Retina (tissue), 1 donor: ENCODE results near the gene VPS35L.
A peak's percentile ranks its signal among the peaks of the same experiment; 100 is the strongest.
"Not testable (repeated sequence)": the region's sequence is repeated elsewhere in the genome, so short reads cannot be mapped to it uniquely, and the experiment has no call there.

Experiments used
- DNase-seq: peaks from one replicate; pipeline ENCODE4 v3.0.0-alpha.2; 2016

VPS35L gene

DNA sequence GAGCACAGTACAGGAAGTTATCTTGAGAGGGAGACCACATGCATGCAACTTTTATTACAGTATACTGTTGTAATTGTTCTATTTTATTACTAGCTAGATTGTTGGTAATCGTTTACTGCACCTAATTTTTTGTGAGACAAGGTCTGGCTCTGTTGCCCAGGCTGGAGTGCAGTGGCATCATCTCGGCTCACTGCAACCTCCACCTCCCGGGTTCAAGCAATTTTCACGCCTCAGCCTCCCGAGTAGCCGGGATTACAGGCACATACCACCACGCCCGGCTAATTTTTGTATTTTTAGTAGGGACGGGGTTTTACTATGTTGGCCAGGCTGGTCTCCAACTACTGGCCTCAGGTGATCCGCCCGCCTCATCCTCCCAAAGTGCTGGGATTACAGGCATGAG is 161.2 kb downstream of the VPS35L start:
- not testable (repeated sequence) for DNase-seq

GRCh38 chr16:19717314-19717713 is 161.8 kb downstream of the VPS35L start:
- no peak for DNase-seq

DNA sequence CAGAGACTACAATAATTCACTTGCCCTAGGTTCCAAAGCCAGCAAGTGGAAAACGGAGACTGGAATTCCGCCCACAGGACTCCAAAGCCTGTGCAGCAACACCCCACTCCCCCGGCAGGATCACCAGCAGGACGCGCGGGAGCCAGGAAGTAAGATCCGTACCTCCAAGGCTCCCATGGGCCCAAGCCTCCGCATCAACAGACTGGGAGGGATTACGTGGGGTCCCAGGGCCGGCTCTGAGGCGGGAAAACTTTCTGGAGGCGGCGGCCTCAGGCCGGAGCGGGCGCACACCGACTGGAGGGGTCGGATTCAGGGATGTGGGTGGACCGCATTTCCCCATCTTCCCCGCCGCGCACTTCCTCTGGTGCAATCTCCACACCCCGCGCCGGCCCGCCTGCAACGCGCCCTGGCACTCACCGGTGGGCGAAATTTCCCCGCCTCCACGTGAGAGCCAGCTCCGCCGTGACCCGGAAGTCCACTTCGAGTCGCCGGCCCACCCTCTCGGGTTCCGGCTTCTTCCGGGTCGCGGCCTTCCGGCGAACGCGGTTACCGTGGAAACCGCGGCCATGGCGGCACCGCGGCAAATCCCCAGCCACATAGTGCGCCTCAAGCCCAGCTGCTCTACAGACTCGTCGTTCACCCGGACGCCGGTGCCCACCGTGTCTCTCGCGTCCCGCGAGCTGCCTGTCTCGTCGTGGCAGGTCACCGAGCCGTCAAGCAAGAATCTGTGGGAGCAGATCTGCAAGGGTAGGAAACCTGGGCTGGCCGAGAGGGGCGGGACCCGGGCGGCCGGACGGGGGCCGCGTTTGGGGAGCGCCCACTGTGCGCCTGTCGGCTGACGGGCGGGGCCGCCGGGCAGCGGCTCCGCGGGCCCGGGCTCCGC is 162.5 kb downstream of the VPS35L start, which contains the start of the genes IQCK and KNOP1:
Gene IQCK (plus strand): TSS at position 531 of the 883 bp plus-strand sequence. CDS start 36 bp downstream, at position 567.
Gene KNOP1 (minus strand): TSS at position 487 of the 883 bp plus-strand sequence. CDS start 3,192 bp downstream, outside the sequence.
- DNase-seq = peak; percentile 95

DNA sequence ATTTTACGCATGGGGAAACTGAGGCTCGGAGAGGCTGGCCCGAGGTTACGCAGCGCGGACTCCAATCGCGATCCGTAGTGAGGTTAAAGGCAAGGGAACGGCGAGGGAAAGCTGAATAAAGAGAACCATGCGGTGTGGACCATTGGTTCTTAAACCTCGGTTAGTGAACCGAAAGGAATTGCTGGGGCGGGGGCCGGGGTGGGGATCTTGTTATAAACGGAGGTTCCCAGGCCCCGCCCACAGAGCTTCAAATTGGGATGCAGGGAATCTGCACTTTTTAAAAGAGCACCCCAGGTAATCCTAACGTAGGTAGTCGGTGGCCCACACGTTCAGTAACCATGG is 163.1 kb downstream of the VPS35L start:
- no peak for DNase-seq

DNA sequence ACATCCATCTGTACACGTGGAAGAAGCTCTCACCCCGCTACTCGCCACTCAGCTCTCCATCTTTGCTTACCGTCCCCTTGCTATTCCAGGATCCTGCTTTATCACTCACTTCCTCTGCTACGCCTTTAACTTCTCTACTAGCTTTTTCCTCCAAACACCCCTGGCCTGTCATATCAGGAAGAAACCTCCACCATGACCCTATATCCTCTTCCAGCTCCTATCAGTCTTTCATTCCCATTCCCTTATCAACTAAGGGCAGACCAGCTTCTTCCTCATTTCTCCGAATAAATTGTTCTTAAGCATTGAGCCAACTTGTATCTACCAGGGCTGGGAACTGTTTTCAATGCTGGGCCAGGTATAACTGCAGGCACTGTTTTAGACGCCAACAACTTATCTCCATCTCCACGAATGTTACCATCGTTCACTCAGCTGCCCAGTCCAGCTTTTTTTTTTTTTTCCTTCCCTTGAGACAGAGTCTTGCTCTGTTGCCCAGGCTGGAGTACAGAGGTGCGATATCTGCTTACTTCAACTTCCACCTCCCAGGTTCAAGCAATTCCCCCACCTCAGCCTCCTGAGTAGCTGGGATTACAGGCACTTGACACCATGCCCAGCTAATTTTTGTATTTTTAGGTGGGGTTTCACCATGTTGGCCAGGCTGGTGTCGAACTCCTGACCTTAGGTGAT is 166.9 kb downstream of the VPS35L start:
- DNase-seq = no peak

- DNase-seq = no peak
Observed at GRCh38 chr16:19722981-19723380, 167.5 kb downstream of the VPS35L start.

- DNase-seq = no peak
Observed at GRCh38 chr16:19728636-19728965, 173.1 kb downstream of the VPS35L start.

DNA sequence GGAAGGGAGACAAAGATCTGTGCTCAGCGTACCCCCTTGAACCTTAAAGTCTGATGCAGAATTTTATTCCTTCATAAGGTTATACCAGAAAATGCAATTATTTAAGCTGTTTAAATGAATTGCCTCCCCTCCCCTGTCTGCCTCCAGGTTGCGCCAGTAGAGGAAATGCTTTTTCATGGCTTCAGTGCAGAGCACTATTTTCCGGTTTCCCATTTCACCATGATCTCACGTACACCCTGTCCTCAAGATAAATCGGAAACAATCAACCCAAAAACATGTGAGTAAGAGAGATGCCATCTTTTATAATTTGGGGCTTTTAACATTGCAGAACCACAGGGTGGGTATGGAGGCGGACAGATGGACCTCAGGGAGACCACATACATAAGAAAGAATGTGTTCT is 178.0 kb downstream of the VPS35L start:
- DNase-seq = no peak

GRCh38 chr16:19735074-19735867 is 179.8 kb downstream of the VPS35L start:
- DNase-seq = no peak

DNA sequence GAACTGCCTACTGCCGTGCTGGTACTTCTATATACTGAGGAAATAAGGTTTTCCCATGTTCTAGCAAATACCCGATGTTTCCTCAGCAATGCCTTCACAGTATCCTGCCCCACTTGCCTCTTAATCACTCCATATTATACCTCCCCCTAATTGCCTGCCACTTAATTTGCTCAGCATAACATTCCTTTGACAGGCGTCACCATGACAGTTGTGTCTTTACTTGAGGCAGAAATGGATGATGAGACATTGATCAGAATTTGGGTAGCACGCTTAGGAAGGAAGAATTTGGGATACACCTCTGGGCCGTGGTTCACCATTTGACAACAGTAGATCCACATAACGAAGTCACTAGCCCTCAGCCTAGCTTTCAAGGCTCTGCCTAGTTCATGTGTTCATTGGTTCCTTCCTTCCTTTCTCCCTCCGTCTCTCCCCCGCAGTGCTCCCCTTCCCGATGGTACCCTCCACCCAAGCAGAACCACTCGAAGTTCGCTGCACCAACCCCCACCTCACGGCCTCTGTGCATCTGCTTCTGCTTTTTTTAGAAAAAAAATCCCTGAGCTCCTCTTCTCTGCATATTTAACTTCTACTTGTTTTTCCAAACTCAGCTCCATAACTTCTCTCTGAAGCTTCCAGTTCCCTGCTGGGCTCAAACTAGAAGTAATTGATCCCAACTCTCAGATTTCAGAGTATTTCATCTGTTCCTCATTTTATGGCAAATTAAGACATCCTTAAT is 182.0 kb downstream of the VPS35L start:
- DNase-seq = no peak

DNA sequence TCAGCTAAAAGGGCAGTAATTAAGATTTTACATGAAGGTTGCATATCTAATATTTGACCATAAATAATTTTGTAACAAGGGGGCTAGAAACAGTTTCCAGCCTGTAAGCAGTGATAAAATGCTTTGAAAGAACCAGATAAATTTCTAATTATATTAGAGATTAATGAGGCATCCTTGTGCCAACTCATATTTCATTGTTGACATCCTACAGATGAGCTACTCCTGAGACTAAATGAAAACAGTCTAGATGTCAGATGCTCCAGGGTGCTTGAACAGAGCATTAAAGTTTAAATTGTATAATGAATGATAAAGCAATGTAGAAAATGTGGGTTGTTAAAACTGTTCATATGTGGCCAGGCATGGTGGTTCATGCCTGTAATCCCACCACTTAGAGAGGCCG is 185.9 kb downstream of the VPS35L start:
- no peak for DNase-seq

GRCh38 chr16:19743816-19744159 is 188.3 kb downstream of the VPS35L start:
- no peak for DNase-seq

GRCh38 chr16:19744670-19745069 is 189.2 kb downstream of the VPS35L start:
- no peak for DNase-seq

- no peak for DNase-seq
Observed at GRCh38 chr16:19745286-19746010, 189.9 kb downstream of the VPS35L start.

DNA sequence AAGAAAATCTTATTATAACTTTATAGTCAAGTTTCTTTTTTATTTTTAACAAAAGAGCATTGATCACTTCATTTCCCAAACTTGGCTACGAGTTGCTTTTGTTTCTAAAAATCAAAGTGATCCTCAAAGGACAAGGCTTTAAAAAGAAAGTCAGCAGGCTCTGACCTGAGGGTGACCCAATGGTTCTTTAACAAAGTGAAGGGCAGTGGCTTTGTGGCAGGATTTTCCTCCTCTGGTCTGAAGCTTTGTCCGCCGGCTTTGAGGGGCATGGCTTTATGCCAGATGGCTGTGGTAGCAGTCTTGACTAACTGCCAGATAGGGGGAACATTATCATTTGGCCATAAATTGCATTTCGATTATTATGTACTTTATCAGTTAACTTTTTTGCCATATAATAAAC is 191.1 kb downstream of the VPS35L start:
- no peak for DNase-seq

GRCh38 chr16:19748389-19749168 is 193.1 kb downstream of the VPS35L start:
- no peak for DNase-seq

- DNase-seq = no peak
Observed at GRCh38 chr16:19749571-19750080, 194.1 kb downstream of the VPS35L start.
